Caco-2 (cell line): ENCODE data around the gene CCL26. TPM values are rescaled to one million over a fixed set of nuclear protein-coding genes. Genes with fewer than 3 reads are reported as not detected.
"Not testable (repeated sequence)": the region's sequence is repeated elsewhere in the genome, so short reads cannot be mapped to it uniquely, and the experiment has no call there.

Experiments used
- BruUV-seq: library from RNA; stranded (reverse); fragments of 400-500 nt; replicated peaks from 2 replicates; lab custom pipeline; 2021; lab: Mats Ljungman, UMichigan
- CTCF ChIA-PET: fragments of 300-600 bp; sonication (Branson Sonifier 250); formaldehyde crosslinking; loops from one replicate; lab custom pipeline; 2022; ENCODE audit warnings: antibody characterized with exemption; lab: Charles Lee
- POLR2A ChIA-PET: fragments of 300-600 bp; sonication (Branson Sonifier 250); formaldehyde crosslinking; loops from one replicate; lab custom pipeline; 2022; ENCODE audit warnings: antibody characterized with exemption; lab: Charles Lee
- DNase-seq, 2 experiments: peaks; one replicate each; pipeline versions ENCODE4 v3.0.0 to v3.0.0-alpha.2; 2020 to 2022
- H3K27me3 ChIP-seq: replicated peaks from 2 replicates; pipeline ENCODE4 v1.6.0; 2011; ENCODE audit warnings: low read length; ENCODE audit not compliant: control insufficient read depth, insufficient read depth
- H3K36me3 ChIP-seq: 2 replicates; pipeline ENCODE4 v1.5.1; 2011; ENCODE audit warnings: low read length; ENCODE audit not compliant: control insufficient read depth, insufficient read depth
- H3K4me1 ChIP-seq: fragments of 250-450 bp; sonication (Bioruptor Pico); 2 replicates; pipeline ENCODE4 v1.5.1; 2020; ENCODE audit warnings: mild to moderate bottlenecking
- H3K4me3 ChIP-seq: 2 replicates; pipeline ENCODE4 v1.5.1; 2011; ENCODE audit warnings: low read depth, mild to moderate bottlenecking, control low read depth, low read length
- H3K9me3 ChIP-seq: fragments of 250-450 bp; sonication (Bioruptor Pico); 2 replicates; pipeline ENCODE4 v1.5.1; 2020; ENCODE audit warnings: mild to moderate bottlenecking, moderate library complexity
- H3K27ac Mint-ChIP-seq: one replicate; pipeline ENCODE4 v1.8.0; 2022; ENCODE audit warnings: mixed read lengths; ENCODE audit not compliant: unreplicated experiment
- H3K27me3 Mint-ChIP-seq: one replicate; pipeline ENCODE4 v1.8.0; 2022; ENCODE audit warnings: mixed read lengths; ENCODE audit not compliant: insufficient read depth, unreplicated experiment
- H3K36me3 Mint-ChIP-seq: one replicate; pipeline ENCODE4 v1.8.0; 2022; ENCODE audit warnings: mild to moderate bottlenecking, mixed read lengths; ENCODE audit not compliant: insufficient read depth, unreplicated experiment
- H3K4me1 Mint-ChIP-seq: one replicate; pipeline ENCODE4 v1.8.0; 2022; ENCODE audit warnings: low read depth, mixed read lengths; ENCODE audit not compliant: unreplicated experiment
- H3K4me3 Mint-ChIP-seq: one replicate; pipeline ENCODE4 v1.8.0; 2022; ENCODE audit warnings: mild to moderate bottlenecking, moderate library complexity, mixed read lengths; ENCODE audit not compliant: unreplicated experiment
- H3K9me3 Mint-ChIP-seq: one replicate; pipeline ENCODE4 v1.8.0; 2022; ENCODE audit warnings: mixed read lengths; ENCODE audit not compliant: unreplicated experiment
- intact Hi-C: fragments of 100-400 bp; cut with micrococcal nuclease; formaldehyde crosslinking; loops from one replicate; pipeline ENCODE4 v1.10.0; 2022; ENCODE audit not compliant: unreplicated experiment
- total RNA-seq: library from RNA; stranded (reverse); gene quantifications from 2 replicates; pipeline ENCODE4 v1.2.3, GENCODE V29; 2022
- TF ChIP-seq, protein P1 (sequence below), 2 experiments: fragments of 200-600 bp in 1 of 2; IDR thresholded peaks; 1 replicate in 1 of 2; 2 replicates in 1 of 2; pipeline versions ENCODE4 v1.5.1 to v1.8.0; 2011 to 2022; ENCODE audit warnings: antibody characterized with exemption in 1 of 2, control low read depth in 1 of 2, inconsistent platforms in 1 of 2, low read depth in 1 of 2, low read length in 1 of 2, mild to moderate bottlenecking in 1 of 2, moderate library complexity in 1 of 2; ENCODE audit not compliant: insufficient read depth in 1 of 2, severe bottlenecking in 1 of 2, unreplicated experiment in 1 of 2

The CCL26 gene
- total RNA-seq, 1 experiment from 2014 or later, result not detected

DNA sequence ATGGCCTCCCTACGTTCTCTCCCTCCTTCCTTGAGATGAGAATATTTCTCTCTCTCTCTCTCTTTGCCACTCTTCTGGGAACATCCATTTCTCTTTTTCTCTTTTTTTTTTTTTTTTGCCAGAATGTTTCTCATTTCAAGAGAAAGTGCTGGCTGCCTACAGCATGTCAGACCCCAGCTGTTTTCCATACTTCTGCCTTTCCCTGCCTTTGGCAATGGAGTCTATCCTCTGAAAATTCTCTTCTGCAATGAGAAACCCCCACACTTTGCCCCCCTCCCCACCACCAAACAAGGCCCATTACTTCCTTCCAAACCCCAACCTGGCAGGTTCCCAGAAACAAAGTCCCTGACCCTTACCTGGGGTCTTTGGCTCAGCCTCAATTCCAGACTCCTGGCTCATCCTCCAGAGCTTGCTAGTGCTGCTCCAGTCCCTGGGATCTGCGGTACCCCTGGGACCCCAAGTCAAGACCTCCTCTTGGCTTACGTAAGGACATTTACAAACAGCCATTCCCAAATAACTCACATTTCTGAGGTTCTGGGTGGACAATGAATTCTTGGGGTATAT is 17.4 kb upstream of the CCL26 start:
- no peaks in the 10 kb centered on the region for H3K4me1 Mint-ChIP-seq
- no TSS peak for BruUV-seq
- no peaks in the 10 kb centered on the region for H3K36me3 Mint-ChIP-seq
- no peaks in the 10 kb centered on the region for H3K9me3 ChIP-seq
- no peak for DNase-seq
- ChIA-PET CTCF (no interaction called here), POLR2A (no interaction called here)
- intact Hi-C loops, result no loop called here
- H3K27me3 ChIP-seq, result no peaks in the 10 kb centered on the region
- H3K27ac Mint-ChIP-seq, result no peak overlapping the region
- H3K4me1 ChIP-seq, result no peaks in the 10 kb centered on the region
- no peak overlapping the region for H3K4me3 ChIP-seq
- H3K4me3 Mint-ChIP-seq, result no peak overlapping the region
- no peaks in the 10 kb centered on the region for H3K9me3 Mint-ChIP-seq
- TF ChIP-seq, protein P1, sequence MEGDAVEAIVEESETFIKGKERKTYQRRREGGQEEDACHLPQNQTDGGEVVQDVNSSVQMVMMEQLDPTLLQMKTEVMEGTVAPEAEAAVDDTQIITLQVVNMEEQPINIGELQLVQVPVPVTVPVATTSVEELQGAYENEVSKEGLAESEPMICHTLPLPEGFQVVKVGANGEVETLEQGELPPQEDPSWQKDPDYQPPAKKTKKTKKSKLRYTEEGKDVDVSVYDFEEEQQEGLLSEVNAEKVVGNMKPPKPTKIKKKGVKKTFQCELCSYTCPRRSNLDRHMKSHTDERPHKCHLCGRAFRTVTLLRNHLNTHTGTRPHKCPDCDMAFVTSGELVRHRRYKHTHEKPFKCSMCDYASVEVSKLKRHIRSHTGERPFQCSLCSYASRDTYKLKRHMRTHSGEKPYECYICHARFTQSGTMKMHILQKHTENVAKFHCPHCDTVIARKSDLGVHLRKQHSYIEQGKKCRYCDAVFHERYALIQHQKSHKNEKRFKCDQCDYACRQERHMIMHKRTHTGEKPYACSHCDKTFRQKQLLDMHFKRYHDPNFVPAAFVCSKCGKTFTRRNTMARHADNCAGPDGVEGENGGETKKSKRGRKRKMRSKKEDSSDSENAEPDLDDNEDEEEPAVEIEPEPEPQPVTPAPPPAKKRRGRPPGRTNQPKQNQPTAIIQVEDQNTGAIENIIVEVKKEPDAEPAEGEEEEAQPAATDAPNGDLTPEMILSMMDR (IDR thresholded peaks at IDR 0.05; ENCODE audit: insufficient read depth in 1 of 2, low read depth in 1 of 2, low read length in 1 of 2, severe bottlenecking in 1 of 2, unreplicated experiment in 1 of 2), result no peak
- H3K27me3 Mint-ChIP-seq, result no peaks in the 10 kb centered on the region
- no peaks in the 10 kb centered on the region for H3K36me3 ChIP-seq

DNA sequence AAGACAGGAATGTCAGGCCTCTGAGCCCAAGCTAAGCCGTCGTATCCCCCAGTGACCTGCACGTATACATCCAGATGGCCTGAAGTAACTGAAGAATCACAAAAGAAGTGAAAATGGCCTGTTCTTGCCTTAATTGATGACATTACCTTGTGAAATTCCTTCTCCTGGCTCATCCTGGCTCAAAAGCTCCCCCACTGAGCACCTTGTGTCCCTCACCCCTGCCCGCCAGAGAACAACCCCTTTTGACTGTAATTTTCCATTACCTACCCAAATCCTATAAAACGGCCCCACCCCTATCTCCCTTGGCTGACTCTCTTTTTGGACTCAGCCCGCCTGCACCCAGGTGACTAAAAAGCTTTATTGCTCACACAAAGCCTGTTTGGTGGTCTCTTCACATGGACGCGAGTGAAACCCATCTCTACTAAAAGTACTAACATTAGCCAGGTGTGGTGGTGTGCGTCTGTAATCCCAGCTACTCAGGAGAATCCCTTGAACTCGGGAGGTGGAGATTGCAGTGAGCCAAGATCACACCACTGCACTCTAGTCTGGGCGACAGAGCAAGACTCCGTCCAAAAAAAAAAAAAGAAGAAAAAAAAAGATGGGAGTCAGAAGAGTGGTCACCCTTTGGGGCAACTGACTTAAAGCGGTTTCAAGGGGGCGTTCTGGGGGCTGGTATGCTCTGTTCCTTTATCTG is 16.3 kb upstream of the CCL26 start:
- H3K4me1 Mint-ChIP-seq, H3K4me3 Mint-ChIP-seq, H3K9me3 ChIP-seq, H3K4me1 ChIP-seq, CTCF ChIA-PET, POLR2A ChIA-PET, intact Hi-C loops, H3K4me3 ChIP-seq, DNase-seq, H3K27ac Mint-ChIP-seq, H3K27me3 ChIP-seq, H3K27me3 Mint-ChIP-seq, H3K36me3 Mint-ChIP-seq, BruUV-seq, H3K9me3 Mint-ChIP-seq, H3K36me3 ChIP-seq: not testable (repeated sequence)

DNA sequence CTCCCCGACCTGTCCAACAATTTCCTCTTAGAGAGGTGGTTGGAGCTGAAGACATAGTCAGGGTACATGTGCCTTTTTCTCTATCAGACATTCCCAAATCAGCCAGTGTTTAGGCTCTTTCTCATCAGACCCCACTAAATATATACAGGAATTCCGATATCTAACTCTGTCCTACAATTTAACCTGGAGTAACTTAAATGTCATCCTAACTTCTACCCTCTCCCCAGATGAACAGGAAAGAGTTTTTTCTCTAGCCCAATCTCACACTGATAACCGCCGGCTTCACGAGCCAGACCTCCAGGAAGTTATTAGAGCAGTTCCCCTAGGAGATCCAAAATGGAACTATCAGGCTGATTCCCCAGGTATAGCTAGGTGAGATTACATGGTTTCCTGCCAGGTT is 11.0 kb upstream of the CCL26 start:
- H3K9me3 Mint-ChIP-seq, H3K36me3 Mint-ChIP-seq, H3K4me1 Mint-ChIP-seq, H3K9me3 ChIP-seq, intact Hi-C loops, H3K4me3 ChIP-seq, H3K27ac Mint-ChIP-seq, CTCF ChIA-PET, POLR2A ChIA-PET, H3K27me3 ChIP-seq, BruUV-seq, H3K4me1 ChIP-seq, H3K36me3 ChIP-seq, H3K4me3 Mint-ChIP-seq, DNase-seq: not testable (repeated sequence)
- H3K27me3 Mint-ChIP-seq, result peaks cover 17% of the 10 kb centered on the region

DNA sequence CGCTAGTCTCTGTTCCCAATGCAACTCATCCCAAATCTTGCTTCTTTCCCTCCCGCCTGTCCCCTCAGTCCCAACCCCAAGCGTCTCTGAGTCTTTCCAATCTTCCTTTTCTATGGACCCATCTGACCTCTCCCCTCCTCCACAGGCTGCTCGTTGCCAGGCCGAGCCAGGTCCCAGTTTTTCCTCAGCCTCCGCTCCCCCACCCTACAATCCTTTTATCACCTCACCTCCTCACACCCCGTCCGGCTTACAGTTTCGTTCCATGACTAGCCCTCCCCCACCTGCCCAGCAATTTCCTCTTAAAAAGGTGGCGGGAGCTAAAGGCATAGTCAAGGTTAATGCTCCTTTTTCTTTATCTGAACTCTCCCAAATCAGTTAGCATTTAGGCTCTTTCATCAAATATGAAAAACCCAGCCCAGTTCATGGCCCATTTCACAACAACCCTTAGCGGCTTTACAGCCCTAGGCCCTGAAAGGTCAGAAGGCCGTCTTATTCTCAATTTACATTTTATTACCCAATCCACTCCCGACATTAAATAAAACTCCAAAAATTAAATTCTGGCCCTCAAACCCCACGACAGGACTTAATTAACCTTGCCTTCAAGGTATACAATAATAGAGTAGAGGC is 8.7 kb upstream of the CCL26 start:
- H3K4me3 Mint-ChIP-seq, H3K4me1 ChIP-seq, DNase-seq, H3K27me3 ChIP-seq, H3K36me3 ChIP-seq, CTCF ChIA-PET, H3K4me3 ChIP-seq, H3K27ac Mint-ChIP-seq, H3K9me3 Mint-ChIP-seq, intact Hi-C loops, H3K36me3 Mint-ChIP-seq, H3K4me1 Mint-ChIP-seq, BruUV-seq, POLR2A ChIA-PET, H3K9me3 ChIP-seq: not testable (repeated sequence)
- H3K27me3 Mint-ChIP-seq, result peaks cover 17% of the 10 kb centered on the region

DNA sequence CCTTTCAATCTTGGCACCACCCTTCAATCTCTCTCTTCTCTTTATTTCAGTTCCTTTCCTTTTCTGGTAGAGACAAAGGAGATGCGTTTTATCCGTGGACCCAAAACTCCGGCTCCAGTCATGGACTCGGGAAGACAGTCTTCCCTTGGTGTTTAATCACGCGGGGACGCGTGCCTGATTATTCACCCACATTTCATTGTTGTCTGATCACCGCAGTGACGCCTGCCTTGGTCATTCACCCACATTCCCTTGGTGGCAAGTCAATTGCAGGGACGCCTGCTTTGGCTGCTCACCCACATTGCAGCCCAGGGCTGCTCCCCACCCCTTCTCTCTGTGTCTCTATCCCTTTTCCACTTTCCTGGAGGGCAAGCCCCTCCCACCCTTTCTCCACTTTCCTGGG is 7.5 kb upstream of the CCL26 start:
- H3K4me3 ChIP-seq, BruUV-seq: not testable (repeated sequence)

DNA sequence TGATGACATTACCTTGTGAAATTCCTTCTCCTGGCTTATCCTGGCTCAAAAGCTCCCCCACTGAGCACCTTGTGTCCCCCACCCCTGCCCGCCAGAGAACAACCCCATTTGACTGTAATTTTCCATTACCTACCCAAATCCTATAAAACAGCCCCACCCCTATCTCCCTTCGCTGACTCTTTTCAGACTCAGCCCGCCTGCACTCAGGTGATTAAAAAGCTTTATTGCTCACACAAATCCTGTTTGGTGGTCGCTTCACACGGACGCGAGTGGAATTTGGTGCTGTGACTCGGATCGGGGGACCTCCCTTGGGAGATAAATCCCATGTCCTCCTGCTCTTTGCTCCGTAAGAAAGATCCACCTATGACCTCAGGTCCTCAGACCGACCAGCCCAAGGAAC is 7.0 kb upstream of the CCL26 start:
- H3K9me3 Mint-ChIP-seq, H3K27ac Mint-ChIP-seq, CTCF ChIA-PET, H3K9me3 ChIP-seq, H3K4me3 Mint-ChIP-seq, DNase-seq, H3K27me3 ChIP-seq, H3K36me3 Mint-ChIP-seq, POLR2A ChIA-PET, intact Hi-C loops, H3K4me1 ChIP-seq, BruUV-seq, H3K4me1 Mint-ChIP-seq, H3K36me3 ChIP-seq, H3K4me3 ChIP-seq: not testable (repeated sequence)
- H3K27me3 Mint-ChIP-seq, result peaks cover 17% of the 10 kb centered on the region

More for the DNA sequence above, 7.5 kb upstream of the CCL26 start:
- POLR2A ChIA-PET, H3K4me1 ChIP-seq, H3K27ac Mint-ChIP-seq, H3K4me1 Mint-ChIP-seq, H3K9me3 Mint-ChIP-seq, CTCF ChIA-PET, H3K4me3 Mint-ChIP-seq, H3K36me3 ChIP-seq, H3K27me3 ChIP-seq, H3K9me3 ChIP-seq, DNase-seq, intact Hi-C loops, H3K36me3 Mint-ChIP-seq: not testable (repeated sequence)
- peaks cover 17% of the 10 kb centered on the region for H3K27me3 Mint-ChIP-seq
